Testis (tissue), 2 donors: Measurements from ENCODE around the gene VIPR1.
A peak's percentile ranks its signal among the peaks of the same experiment; 100 is the strongest.

ENCODE experiments used
- POLR2A ChIP-seq: fragments of 450-650 bp; IDR thresholded peaks from one replicate; pipeline ENCODE4 v1.6.1; 2017; ENCODE audit warnings: antibody characterized with exemption, mild to moderate bottlenecking, moderate library complexity
- TF ChIP-seq, protein P1 (sequence below), 3 experiments: fragments of 450-650 bp in 2 of 3; fragments of 200-600 bp in 1 of 3; sonication (generic) in 1 of 3; IDR thresholded peaks; one replicate each; pipeline ENCODE4 v1.5.1; 2016 to 2019; ENCODE audit warnings: antibody characterized with exemption in 3 of 3, mild to moderate bottlenecking in 2 of 3, moderate library complexity in 1 of 3

DNA sequence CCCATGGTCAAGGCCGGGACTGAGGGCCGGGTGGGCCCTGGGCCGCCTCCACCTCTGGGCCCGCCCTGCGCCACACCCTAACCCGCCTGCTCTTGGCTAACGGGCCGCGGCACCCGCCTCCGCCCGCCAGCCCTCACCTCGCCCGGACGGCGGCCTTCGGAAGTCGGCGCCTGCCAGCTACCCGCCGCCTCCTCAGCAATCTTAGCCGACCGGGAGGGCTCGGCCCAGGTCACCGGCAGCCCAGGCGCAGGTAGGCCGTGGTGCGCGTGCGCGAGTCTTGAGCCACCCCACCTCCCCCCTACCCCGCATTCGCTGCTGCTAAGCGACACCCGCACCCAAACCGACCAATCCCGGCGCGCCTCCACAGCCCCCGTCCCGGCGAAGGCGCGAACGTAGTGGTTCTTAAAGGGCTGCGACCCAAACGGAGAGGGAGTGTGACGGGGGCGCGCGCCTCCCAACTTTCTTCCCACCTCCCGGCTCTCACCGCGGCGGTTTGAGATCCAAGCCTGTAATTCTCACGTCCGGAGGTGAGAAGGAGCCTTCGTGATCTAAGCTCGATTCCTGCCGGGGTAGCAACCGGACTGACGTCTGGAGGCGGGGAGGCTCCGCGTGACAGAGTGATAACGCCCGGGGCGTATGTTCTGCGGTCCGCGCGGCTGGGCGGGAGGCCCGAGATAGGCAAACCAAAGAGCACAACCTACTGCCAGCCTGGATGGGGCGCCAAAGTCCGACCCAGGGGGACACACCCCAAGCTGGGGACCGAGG lies 79.4 kb downstream of the VIPR1 start, which contains the start of gene SEC22C:
- TF ChIP-seq, protein P1, sequence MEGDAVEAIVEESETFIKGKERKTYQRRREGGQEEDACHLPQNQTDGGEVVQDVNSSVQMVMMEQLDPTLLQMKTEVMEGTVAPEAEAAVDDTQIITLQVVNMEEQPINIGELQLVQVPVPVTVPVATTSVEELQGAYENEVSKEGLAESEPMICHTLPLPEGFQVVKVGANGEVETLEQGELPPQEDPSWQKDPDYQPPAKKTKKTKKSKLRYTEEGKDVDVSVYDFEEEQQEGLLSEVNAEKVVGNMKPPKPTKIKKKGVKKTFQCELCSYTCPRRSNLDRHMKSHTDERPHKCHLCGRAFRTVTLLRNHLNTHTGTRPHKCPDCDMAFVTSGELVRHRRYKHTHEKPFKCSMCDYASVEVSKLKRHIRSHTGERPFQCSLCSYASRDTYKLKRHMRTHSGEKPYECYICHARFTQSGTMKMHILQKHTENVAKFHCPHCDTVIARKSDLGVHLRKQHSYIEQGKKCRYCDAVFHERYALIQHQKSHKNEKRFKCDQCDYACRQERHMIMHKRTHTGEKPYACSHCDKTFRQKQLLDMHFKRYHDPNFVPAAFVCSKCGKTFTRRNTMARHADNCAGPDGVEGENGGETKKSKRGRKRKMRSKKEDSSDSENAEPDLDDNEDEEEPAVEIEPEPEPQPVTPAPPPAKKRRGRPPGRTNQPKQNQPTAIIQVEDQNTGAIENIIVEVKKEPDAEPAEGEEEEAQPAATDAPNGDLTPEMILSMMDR (IDR thresholded peaks at IDR 0.05), result peak in 2 of 3 experiments; percentile 6 to 14
- peak; percentile 5 for TF ChIP-seq POLR2A
